HG03439 (cell line): Measurements from ENCODE around the gene CCDC194.

ENCODE experiments used
- ATAC-seq: cut with Tn5 transposase; IDR thresholded peaks from one replicate; pipeline ENCODE4 v1.9.1; 2021; ENCODE audit warnings: mild to moderate bottlenecking, moderate library complexity; ENCODE audit not compliant: unreplicated experiment

The CCDC194 gene, protein sequence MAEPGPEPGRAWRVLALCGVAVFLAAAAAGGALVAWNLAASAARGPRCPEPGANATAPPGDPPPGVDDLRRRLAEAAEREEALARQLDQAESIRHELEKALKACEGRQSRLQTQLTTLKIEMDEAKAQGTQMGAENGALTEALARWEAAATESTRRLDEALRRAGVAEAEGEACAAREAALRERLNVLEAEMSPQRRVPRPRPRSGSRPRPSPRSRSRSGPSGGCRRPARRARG

DNA sequence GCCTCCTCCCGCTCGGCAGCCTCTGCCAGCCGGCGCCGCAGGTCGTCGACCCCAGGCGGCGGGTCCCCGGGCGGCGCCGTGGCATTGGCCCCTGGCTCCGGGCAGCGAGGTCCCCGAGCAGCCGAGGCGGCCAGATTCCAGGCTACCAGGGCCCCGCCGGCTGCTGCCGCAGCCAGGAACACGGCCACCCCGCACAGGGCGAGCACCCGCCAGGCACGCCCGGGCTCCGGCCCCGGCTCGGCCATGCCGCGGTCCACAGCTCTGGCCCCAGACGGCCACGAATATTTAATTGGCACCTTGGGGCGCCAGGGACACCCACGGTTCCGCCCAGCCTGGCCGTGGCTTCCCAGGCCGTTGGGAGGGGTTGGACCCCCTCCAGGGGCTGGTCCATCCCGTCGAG lies at the start of gene CCDC194:
TSS of gene CCDC194 (minus strand) at position 283 of the 400 bp plus-strand sequence. CDS start at position 245, 38 bp downstream.
- no peak for ATAC-seq

DNA sequence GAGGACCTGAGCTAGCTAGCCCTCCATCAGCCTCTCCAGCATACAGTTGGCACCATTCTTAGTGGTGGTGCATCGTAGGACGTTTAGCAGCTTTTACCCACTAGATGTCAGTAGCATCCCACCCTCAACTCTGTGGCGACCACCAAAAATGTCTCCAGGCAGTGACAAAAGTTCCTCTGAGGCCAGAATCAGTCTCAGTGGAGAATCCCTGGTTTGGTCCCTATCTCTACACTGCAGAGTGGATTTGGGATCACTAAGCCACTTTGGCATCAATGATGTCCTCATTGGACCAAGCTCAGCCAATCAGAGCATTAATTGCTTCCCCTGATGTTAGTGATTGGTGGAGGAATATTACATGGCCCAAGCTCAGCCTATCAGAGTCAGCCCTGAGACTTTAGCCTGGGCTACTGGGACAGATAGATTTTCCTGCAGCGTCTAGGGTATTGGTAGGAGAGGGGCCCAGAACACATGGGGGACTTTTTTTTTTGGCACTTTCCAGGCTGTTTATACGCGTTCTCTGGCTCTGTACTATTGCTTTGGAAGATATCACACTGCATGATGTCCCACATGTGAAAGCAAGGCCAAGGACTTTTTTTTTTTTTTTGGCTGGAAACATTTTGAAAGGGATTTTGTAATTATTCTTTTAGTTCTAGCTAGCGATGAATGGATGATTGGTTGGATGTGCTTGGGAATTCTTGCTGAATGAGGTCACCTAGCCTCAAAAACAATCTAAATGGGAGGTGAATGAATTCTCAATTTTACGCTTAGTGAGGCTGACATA lies 47.4 kb upstream of the CCDC194 start:
- no peak for ATAC-seq

DNA sequence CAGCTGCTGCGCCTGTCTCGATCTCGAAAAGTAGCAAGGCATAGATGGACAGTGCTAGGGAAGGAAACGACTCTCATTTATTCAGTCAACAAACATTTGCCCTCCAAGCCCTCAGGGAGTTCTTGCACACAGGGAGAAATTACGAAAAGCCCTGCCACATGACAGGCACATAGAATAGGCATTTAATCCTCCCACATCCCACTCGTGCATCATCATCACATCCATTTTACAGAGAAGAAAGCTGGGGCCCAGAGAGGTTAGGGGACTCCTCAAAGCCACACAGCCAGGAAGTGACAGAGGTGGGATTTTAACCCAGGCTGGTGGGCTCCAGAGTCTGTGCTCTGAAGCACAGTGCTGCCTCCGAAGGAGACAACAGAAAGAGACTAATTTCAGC lies 42.9 kb upstream of the CCDC194 start:
- ATAC-seq = no peak

DNA sequence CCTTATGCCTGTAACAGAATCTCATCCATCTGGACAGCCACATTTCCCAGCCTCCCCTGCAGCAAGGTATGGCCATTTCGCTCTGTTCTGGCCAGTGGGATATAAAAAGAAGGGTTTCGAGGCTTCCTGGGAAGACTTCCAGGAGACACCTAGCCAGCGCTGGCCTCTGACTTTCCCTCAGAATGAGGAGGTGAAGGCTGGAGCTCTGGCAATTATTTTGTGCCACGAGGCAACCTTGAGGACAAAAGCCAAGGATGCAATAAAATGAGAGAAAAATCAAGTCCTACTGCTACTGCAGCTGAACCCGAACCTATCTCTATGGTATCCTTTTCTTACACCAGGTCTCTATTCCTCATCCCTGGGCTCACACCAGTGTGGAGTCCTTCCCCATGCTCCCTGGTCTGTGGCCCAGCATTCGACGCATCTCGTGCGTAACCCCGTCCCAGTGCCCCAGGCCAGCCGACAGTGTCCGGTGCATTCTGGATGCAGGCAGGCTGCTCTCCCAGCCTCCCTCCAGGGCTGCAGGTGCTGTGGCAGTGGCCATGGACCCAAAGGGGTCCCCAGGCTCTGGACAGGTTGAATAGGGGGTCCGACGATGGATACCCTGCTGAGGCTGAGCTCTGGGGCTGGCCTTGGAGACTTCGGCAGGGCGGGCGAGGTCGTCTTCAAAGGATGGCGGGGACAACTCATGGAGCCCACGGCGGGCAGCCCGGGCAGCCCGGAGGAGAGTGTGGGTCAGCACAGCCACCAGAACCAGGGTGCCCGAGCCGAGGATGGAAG lies 42.3 kb upstream of the CCDC194 start:
- ATAC-seq = no peak

DNA sequence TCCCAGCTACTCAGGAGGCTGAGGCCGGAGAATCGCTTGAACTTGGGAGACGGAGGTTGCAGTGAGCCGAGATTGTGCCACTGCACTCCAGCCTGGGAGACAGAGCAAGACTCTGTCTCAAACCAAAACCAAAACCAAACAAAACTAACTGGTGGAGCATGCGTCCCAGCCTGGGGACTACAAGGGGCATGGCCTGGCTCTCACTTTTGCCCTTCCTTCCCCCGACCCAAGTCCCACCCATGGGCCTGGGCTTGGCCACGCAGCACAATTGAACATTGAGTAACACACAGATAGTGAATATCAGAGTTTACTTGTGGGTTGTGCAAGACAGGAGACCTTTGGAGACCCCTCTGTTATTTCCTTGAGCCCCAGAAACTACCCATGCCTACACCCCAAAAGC lies 41.2 kb upstream of the CCDC194 start:
- no peak for ATAC-seq

DNA sequence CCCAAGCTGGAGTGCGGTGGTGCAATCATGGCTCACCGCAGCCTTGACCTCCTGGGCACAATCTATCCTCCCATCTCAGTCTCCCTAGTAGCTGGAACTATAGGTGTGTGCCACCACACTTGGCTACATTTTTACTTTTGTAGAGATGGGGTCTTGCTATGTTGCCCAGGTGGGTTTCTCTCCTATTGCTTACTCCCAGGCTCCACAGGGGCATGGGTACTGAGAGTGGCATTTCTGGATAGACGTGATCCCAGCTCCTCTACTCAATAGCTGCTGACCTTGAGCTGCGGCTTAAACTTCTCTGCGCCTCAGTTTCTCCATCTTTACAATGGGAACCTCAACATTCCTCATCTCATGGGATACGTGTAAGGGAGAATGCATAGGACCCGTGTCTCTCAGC lies 37.4 kb upstream of the CCDC194 start:
- no peak for ATAC-seq

DNA sequence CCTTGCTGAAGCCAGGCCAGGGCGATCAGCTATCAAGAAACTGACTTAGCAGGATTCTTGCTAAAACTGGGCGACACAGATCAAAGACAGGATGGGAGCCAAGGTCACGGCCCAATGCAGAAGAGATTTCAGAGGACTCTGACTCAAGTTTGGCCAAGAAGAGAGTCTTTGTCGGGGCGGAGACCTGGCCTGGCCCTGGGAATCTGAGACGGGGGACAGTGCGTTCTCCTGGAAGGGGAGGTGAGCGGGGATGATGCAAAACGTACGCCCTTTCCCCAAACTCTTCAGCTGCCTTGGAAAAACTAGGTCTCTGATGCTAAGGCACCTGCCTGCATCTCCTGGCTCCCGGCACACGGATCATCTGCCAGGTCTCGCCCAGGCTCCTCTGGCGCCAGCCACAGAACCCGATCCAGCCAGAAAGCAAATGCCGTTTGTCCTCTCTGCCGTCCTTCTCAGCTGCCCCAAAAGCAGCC lies 35.7 kb upstream of the CCDC194 start:
- no peak for ATAC-seq

DNA sequence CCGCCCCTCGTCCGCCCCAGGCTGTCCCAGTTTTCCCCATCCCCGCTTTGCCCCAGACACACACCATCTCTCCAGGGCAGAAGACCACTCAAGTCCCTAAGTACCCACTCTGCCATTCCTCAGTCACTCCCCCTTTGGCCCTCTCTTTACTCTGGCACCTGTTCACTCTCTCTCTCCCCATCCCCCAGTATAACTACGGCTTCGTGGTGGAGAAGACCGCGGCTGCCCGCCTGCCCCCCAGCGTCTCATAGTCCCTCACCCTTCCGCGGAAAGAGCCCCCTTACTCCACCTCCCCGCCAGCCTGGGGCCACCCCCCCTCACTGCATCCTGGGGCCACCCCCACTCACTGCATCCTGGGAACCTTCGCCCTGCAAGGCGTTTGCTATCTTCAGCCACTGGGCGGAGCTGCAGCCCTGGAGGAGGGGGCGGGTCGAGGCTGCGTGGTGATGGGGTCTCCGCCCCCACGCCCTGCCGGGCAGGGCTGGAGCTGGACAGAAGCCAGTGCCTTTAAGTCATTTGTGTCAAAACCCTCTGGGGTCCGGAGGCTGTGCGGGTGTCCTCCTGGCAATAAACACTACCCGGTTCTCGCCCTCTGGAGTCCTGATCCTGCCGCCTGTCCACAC lies 30.9 kb upstream of the CCDC194 start:
- no peak for ATAC-seq

DNA sequence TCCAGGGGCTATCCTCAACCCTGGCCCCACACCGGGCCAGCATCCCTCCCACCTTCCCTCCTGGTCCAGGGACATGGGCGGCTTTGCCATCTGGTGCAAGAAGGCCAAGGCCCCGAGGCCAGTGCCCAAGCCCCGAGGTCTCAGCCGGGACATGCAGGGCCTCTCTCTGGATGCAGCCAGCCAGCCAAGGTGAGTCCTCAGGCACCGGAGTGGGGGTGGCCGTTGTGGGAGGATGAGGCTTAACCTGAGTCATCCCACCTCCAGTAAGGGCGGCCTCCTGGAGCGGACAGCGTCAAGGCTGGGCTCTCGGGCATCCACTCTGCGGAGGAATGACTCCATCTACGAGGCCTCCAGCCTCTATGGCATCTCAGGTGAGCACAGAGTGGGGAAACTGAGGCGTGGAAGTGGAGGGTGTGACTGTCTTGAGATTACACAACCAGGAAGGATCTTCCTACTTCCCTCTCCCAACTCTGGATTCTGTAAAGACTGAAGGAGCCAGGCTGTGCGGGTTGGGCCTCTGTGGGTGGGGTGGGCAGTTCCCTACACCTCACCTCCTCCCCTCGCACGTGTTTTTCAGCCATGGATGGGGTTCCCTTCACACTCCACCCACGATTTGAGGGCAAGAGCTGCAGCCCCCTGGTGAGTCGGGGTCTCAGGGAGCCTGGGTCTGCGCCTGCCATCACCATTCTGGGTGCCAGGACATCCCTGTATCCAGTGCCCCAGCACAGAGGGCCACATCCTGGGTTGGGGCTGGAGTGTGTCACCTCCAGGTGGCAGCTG lies 29.6 kb upstream of the CCDC194 start:
- no peak for ATAC-seq

DNA sequence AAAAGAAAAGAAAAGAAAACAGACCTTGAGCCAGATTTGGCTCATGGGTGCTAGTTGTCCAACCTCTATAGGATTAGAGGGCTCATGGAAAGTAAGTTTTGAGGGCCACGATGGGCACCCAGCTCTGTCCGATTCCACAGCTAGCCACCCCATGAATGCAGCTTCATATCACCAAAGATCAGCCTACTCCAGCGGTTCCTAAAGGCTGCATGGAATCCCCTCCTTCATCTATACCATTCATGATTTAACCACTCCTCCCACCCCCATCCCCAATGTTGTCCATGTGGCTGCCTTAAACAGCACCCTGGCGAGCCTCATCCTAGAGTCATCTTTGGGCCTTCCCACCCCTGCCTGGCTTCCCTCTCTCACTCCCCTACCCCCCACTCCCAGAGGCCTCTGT lies 27.9 kb upstream of the CCDC194 start:
- no peak for ATAC-seq

DNA sequence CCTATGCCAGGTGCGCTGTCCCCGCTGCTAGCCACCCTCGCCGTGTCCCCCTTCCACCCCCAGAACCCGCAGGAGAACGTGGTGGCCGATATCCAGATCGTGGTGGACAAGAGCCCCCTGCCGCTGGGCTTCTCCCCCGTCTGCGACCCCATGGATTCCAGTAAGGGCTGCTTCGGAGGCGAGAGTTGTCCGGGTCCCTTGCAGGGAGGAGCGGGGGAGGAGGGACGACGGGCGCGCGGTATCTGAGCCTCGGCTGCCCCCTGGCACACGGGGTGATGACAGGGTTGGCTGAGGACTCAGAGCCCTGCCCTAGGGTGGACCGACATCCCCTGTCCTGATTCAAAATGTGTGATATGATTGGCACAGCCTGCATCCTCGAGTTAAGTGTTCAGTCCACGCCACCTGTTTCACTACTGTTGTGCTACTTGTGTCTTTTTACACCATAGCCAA lies 26.5 kb upstream of the CCDC194 start:
- ATAC-seq = peak; percentile 5

DNA sequence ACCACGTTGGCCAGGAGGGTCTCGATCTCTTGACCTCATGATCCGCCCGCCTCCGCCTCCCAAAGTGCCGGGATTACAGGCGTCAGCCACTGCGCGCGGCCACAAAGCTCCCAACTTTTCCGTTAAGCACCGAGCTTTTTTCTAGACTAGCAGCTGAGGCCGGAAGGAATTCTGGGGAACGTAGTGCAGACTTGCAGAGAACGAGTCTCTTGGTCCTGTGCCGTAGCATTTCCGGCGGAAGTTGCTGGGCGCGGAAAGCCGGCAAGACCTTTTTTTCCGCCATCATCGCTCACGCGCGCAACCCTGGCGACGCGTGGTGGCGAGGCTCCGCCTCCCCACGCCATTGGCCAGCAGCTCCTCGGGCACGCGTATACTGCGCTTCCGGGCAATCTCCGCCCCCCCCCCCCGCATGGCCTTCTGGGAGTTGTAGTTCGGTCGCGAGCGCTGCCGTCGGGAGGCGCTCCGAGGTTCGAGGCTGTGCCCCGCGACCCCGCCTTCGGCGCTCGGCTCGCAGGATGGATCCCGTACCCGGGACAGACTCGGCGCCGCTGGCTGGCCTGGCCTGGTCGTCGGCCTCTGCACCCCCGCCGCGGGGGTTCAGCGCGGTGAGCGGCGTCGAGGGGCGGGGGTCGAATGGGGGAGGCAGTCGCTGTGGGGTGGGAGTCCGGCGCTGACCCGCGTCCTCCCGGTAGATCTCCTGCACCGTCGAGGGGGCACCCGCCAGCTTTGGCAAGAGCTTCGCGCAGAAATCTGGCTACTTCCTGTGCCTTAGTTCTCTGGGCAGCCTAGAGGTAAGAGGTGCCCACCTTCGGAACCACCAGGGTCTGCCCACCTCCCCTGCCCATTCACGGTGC lies 25.9 kb upstream of the CCDC194 start, which contains the start of gene MVB12A:
TSS of gene MVB12A (plus strand) at position 427 of the 854 bp plus-strand sequence. CDS start at position 516, 89 bp downstream.
- peak; percentile 92 for ATAC-seq

DNA sequence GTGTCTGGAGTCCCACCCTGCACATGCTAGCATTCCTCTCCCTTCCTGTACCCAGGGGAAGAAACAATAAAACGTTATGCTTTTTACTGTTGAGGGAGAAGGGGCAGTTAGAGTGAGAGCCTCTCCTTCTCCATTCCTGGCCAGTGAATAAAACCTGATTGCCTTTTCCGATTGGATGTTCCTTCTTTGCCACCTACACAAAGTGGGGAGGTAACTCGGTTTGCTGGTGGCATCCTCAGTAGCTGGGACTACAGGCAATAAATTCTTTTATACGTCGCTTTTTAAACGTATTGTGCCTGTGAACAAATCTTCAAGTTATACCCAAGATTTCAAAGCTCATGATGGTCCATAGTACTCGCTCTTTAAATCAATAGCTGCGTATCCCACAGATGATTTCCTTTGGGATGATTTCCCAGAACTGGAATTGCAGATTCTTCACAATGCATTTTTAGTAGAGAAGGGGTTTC lies 25.2 kb upstream of the CCDC194 start:
- ATAC-seq = no peak

DNA sequence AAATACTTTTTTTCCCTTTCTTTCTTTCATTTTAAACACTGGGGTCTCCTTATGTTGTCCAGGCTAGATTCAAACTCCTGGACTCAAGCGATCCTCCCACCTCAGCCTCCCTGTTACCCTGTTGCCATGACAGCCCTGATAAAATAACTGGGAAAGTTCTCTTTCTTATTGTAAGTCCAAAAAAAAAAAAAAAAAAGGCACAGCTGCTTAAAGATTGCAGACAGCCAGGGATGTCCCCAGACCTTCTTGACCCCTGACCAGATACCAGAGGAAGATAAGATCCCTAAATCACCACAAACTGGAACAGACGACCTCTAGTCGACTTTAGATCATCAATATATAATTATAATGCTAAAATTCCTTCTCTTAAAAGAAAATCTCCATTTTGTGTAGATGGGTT lies 24.7 kb upstream of the CCDC194 start:
- no peak for ATAC-seq

DNA sequence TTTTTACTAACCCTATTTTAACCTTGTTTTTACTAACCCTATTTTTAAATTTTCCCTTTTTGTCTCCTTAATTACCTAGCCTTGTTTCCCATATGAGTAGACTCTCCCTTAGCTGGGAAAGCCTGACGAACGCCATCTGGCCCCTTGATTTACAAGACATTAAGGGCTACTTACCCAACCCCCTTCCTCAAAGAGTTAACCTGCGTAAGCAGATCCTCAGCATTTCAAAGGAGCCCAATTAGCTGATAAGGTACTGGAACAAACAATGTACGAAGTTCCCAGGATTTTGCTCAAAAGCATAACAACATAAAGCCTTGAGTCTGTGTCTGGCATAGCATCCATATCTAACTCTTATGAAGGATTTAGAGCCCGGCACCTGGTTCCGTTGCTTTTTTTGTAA lies 21.1 kb upstream of the CCDC194 start:
- no peak for ATAC-seq

DNA sequence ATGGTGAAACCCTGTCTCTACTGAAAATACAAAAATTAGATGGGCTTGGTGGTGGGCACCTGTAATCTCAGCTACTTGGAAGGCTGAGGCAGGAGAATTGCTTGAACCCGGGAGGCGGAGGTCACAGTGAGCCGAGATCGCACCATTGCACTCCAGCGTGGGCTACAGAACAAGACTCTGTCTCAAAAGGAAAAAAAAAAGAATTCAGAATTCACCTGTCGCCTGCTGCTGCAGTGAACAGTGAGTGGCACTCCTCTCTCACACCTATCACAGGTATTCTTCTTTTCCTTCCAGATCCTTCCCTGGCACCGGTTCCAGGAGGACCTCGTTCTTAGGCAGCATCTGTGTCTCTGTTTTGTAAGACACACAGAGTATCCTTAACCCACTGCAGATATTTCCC lies 20.1 kb upstream of the CCDC194 start:
- ATAC-seq = no peak

DNA sequence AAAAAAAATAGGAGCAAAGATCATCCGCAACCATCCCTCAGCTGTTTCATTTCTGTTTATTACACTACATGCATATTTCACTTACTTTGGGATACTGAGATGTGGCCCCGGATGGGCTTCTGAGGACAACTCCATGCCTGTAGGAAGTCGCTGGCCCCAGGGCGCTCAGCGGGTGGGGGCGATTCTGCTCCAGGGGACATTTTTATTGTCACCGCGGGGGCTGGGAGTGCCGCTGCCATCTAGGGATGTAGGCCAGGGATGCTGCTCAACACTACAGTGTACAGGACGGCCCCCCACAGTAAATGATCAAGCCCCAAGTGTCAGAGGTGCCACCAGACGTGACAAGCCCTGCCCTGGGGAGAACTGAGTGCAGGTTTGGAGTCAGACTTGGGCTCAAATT lies 17.8 kb upstream of the CCDC194 start:
- ATAC-seq = no peak

DNA sequence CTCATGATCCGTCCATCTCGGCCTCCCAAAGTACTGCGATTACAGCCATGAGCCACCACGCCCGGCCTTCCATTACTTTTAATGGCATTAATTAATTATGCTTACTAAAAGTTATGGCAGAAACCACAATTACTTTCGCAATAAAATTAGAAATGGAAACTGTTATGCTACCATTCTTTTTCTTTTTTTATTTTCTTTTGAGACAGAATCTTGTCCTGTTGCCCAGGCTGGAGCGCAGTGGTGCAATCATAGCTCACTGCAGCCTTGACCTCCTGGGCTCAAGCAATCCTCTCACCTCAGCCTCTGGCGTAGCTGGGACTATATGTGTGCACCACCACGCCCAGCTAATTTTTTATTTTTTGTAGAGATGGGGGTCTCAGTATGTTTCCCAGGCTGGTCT lies 16.0 kb upstream of the CCDC194 start:
- no peak for ATAC-seq

DNA sequence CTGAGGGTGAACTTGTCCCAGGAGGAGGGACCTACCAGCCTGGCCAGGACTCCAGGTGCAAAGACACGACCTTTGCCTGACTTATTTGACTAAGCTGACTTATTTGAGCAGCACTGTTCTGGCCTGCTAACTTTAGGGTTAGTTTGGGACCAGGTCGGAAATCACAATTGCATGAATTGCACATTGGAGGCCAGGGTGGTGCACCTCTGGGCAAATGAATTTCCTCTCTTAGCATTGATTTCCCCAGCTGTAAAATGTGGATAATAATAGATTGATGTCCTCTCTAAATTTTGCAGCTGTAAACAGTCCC lies 12.8 kb upstream of the CCDC194 start:
- ATAC-seq = no peak
